CD4-positive, alpha-beta T cell treated with Interleukin-15 for 4 hours (primary cell): ENCODE results near the gene CNBD2.
"Not testable (repeated sequence)": the region's sequence is repeated elsewhere in the genome, so short reads cannot be mapped to it uniquely, and the experiment has no call there.

ENCODE experiments used
- DNase-seq: peaks from one replicate; pipeline ENCODE4 v3.0.0-alpha.2; 2020; ENCODE audit warnings: low spot score

CNBD2 gene

DNA sequence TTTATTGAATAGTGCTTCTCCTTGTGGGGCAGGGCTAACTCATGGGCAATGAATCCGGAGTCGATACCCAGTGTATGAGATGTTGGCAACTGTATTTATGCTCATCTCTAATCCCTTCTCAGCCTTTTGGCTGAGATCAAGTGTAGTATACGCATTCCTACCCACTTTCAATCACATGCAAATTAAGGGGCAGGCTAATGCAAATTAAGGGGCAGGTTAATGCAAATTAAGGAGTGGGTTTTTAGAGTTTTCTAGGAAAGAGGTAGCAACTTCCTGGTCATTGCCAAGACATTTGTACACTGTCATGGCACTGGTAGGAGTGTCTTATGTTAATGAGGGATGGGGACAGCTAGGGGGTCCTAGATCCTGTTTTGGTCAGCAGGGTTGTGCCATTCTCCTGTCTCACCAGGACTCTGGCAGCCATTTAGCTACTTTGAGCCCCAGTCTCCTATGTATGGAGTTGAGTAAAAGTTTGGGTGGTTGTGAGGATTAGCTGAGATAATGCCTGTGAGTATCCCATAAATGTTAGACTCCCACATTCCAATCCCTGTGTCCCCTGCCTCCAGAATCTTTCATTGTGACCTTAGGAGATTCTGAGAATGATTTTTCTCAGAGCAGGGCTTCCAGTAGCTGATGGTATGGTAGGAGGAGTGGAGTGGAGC lies at the start of gene CNBD2:
TSS of gene CNBD2 (plus strand) at position 612 of the 662 bp plus-strand sequence. CDS start 173 bp downstream, outside the sequence.
- DNase-seq: no peak

DNA sequence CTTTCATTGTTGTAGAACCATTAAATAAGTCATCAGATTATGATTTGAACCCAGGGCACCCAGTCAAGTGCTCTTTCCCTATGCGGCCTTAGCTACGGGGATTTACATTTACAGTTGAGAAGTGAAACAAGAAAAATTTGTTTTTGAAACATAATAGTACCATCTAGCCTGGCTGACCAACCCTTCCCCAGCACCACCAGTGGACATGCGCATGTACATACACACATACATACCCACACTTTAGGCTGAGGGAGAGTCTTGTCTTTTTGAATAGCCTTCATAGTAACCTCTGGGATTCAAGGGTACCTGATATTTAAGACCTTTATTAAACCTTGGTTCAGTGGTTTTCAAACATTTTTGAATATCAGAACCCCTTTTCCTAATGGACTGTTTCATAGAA lies 47.9 kb upstream of the CNBD2 start:
- DNase-seq: no peak

DNA sequence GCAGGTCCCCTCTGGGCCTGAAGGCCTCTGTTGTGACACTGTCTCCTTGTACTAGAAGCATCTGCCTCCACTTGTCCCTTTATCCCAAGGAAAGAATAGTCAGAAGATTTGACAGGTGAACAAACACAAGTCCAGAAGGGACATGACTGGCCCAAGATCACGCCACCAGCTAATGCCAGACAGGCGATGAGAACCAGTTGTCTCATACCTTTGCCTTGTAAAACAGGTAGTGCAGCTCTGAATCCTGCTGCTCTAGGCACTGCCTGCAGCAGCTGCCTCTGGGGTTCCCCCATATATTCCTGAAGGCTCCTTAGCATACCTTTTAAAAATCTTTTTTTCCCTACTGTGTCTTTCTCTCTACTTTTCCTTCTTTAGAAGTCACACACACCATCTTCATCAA lies 39.1 kb upstream of the CNBD2 start:
- DNase-seq: no peak

DNA sequence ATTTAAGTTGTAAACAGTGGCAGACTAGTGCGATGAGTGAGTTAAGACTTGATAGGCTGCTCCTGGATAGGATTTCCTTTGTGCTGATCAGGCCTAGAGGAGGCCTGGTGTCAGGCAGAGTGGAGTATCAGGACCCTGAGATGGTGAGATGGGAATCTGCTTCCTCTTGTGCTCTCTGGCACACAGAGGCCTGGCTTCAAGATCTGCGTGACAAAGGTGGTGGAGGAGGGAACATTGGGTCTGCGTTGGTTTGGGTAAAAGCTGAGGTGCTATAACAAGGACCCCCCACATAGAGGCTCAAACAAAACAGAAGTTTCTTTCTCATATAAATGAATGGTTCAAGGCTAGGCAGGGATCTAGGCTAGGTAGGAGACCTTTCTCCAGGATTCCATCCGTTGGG lies 34.3 kb upstream of the CNBD2 start:
- no peak for DNase-seq

DNA sequence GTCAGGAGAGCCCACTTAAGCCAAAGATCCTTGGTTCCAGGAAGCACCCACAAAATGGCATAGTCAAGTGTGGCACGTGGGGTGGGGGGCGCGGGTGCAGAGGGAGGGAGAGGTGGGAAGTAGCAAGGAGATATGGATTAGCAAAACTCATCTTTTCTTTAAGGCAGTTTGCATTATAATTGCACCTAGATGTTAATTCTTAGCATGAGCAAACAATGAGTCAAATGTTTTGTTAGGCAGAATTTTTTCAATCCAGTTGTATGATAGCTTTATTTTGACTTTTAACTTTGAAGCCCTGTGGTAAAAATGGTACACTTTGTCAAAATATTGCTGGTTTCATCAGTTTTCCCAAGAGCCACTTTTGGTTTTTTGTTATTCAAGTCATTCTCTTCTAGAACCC lies 29.1 kb upstream of the CNBD2 start:
- DNase-seq: no peak

DNA sequence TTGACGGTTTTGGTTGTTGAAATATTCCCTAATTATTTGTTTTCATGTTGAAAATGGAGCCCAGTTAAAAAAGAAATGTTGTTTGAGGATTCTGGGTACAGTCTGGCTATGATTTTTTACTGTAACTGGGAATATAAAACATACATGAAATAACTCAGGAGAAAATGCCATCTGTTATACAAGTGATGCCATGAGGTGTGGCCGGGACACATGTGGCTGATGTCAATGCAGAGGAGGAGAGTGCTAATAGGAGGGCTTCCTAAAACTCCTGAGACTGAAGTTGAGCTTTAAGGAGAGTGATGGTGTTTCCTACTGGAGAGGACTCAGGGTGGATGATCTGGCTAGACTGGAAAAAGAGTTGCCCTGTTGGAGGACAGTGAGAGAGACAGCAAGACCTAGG lies 26.8 kb upstream of the CNBD2 start:
- no peak for DNase-seq

DNA sequence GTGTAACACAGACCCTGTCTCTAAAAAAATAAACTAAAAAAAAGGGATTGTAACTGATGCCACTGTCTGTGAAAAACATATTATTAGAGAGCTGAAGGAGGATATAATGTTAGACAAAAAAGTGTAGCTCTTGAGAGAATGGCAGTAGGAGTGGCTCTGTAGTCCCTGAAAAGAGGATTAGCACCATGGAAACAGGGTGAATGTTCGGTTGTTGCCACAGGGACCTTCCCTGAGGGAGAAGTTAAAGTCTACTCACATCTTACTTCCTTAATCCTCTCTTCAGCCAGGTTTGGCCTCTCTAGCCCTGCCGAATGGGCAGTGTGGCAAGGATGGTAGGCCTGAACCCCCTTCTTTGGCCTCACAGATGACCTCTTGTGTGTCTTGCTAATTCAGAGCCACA lies 26.1 kb upstream of the CNBD2 start:
- no peak for DNase-seq

DNA sequence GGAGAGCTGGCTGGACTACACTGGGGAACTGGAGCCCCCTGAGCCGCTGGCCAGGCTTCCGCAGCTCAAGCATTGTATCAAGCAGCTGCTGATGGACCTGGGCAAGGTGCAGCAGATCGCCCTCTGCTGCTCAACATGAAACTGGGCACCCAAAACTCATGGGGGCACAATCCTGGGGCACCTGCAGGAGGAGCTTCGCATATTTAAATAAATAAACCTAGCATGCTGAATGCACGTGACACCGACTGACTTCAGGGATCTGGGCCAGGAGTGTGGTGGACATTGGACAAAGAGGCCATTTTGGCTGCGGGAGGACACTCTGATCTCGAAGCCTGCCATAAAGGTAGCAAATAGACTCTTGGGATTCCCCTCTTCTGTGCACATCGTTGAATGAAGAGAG lies 20.9 kb upstream of the CNBD2 start:
- DNase-seq: peak; percentile 13

DNA sequence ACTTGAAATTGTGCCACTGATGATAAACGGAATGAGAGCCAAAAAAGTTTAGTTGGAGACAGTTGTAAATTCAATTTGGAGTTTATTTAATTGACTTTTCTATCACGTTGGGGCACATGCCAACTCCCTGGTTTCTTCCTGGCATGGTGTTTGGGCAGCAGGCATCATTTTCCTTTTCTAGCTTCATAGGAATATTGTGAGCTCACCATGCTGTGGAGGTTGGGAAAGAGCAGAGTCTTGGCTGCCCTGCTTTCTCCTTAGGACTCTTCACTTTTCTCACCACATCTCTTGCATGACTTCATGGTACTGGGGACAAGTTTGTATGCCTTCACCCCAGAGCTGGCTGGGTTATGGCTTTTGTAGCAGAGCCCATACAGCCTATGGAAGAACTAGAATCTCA lies 20.5 kb upstream of the CNBD2 start:
- no peak for DNase-seq

DNA sequence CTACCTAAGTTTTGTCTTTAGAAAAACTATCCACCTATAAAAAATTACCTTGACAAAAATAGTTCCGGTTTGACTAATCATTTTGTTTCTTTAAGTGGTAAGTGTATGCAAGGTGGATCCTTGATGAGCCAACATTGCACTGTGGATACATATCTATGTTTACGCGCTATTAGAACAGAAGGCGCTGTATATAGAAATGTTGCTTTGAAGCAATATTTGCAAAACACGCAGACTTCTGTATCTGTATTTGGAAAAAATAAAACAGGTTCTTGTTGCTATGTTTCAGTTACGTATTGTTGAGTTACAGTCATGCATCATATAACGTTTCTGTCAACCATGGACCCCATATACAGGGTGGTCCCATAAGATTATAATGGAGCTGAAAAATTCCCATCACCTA lies 18.3 kb upstream of the CNBD2 start:
- DNase-seq: no peak

DNA sequence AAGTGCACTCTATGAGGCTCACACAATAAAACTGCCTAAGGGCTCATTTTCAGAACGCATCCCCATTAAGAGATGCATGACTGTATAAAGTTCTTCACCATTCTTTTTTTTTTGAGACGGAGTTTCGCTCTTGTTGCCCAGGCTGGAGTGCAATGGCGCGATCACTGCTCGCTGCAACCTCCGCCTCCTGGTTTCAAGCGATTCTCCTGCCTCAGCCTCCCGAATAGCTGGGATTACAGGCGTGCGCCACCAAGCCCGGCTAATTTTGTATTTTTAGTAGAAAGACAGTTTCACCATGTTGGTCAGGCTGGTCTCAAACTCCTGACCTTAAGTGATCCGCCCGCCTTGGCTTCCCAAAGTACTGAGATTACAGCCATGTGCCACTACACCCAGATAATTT lies 16.3 kb upstream of the CNBD2 start:
- DNase-seq: not testable (repeated sequence)

DNA sequence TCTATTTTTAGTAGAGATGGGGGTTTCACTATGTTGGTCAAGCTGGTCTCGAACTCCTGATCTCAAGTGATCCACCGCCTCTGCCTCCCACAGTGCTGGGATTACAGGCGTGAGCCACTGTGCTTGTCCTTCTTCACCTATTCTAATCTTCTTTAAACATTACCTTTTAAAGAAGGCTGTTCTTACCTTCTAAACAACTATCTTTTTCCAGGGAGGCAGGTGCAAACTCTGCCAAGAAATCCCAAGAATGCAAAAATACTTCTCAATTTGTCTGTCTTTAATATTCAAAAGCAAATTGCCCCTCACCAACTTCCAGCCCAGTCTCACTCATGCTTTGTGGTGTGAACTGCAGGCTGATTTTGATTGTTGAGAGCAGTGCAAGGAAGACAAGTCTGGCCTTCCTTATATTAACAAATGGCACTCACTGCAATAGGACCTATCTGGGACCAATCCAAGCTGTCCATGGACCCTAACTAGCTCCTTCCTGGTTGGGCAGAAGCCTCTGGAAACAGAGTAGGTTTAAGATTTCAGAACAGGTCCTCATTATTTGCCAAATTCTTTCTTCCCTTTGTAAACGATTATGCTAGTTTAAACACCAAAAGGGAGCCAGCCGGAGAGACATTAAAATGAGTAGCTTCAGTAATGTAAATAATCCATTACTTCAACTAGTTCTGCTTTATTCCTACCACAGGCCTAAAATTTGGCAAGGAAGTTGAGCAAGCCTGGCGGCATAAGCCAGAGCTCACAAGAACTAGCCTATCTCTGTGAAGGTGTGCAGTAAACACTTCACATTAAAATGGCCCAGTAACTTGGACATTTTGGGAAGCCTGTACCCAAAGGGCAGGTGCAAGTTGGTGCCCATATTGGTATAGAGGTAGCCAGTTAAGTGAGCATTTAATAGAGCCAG lies 15.7 kb upstream of the CNBD2 start:
- no peak for DNase-seq

DNA sequence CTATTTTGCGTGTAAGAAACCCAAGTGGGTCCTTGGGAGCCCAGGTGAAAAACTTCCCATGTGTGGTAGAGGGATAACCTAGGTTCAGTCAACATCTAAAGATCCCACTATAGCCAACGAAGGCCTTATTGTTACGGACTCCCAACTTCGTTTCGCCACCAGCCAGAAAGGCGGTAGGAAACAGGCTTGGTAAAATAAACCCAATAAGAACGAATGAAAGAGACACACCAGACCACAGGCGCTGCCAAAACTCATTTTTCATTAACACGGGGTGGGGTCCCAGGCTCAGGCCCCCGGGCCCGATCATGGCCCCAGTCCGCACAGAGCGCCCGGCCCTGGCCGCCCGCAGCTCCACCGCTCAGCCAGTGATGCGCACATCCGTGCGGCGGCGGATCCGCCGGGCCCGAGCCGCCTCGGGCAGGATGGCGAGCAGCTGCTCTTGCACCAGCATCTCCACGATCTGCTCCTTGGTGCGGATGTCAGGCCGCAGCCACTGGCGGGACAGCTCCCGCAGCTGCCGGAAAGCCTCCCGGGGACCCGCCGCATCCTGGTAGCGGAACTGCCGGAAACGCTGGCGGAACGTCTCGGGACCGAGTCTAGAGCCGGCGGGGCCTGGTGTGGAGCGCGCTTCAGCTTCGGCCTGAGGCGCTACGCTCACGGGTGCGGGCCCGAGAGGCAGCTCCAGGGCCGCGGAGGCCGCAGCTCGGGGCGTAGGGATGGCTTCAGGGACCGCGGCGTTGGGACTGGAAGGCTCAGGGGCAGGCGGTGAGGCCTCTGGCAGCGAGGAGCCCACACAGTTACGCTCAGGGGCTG lies 14.8 kb upstream of the CNBD2 start:
- DNase-seq: peak; percentile 54

DNA sequence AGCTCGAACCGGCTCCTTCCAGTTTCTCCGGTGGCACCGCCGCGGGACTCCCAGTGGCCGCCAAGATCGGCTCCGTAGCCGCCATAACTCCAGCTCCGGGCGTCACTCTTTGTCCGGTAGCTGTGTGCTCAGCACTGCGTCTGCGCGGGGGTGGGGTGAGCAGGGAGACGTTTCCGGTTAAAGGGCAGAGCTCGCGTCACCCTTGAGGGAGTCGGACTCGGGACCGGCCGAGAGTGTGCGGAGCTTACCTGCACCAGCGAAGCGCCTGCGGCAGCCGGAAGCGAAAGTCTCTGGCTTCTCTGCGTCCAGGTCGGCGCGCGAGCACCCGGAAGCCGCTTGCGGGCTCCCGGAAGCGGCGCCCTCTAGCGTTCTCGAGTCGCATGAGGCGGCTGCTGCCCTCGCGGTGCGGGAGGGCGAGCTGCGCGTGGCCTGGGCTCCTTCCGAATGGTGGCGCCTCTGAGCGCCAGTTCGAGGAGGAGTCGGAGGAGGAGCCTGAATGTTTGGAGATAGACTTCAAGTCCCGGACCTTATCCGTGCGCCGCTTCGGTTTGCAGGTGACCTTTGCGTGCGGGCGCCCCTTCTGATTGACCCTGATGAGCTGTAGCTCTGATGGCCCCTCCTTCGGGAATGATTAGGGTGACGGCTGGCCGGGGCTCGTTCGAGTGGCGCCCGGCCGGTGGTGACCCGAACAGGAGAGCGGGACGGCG lies 14.0 kb upstream of the CNBD2 start, which contains the start of gene SCAND1:
TSS of gene SCAND1 (minus strand) at position 303 of the 707 bp plus-strand sequence. CDS start at position 85, 218 bp downstream.
- peak; percentile 97 for DNase-seq

DNA sequence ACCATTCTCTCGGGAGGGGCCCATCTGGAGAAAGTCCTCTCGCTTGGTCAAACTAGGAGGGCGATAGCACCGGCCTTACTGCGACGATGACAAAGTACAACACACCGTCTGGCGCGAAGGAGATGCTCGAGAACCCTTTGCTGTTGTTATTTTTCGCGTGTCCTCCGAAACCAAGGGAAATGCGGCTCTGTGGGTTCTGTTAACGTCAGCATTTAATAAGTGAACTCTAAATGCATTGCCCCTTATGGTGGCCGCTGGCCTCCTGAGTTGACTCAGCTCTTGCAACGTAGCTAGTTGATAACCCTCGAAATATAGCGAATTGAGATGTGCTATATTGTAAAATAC lies 13.5 kb upstream of the CNBD2 start:
- DNase-seq: peak; percentile 35

DNA sequence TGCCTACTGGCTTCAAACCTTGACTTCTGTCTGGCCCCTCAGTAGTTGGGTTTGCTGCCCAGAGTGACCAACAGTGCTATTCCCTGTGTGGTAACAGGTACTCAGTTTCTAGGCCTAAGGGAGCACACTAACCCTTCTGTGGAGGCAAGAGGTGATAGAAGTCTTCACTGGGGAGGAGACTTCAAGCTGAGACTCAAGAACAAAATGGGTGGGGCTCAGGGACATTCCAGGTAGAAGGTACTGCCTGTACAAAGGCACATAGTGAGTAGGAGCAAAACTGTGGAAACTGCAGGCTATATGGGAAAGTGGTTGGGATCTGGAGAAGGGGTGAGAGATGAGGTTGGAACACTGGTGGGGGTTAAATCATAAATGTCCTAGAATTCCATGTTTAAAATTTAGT lies 11.8 kb upstream of the CNBD2 start:
- no peak for DNase-seq

DNA sequence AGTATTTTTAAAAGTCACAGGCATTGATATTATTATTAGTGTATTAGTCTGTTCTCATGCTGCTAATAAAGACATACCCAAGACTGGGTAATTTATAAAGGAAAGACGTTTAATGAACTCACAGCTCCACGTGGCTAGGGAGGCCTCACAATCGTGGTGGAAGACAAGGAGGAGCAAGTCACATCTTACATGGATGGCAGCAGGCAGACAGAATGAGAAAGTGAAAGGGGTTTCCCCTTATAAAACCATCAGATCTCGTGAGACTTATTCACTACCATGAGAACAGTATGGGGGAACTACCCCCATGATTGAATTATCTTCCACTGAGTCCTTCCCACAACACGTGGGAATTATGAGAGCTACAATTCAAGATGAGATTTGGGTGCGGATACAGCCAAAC lies 9.1 kb upstream of the CNBD2 start:
- not testable (repeated sequence) for DNase-seq

DNA sequence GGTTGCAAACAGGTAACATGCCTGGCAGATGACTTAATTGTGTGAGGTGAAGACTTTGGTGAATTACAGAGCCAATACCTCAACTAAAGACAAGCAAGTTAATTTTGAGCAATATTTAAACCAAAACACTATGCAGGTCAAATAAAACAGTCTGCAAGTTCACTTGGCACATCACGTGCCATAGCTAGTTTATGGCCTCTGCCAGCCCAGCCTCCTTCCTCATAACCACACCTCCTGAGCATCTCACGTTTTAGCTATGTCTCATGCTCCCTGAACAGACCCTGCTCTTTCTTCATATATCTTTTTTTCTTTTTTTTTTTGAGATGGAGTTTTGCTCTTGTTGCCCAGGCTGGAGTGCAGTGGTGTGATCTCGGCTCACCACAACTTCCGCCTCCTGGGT lies 4.5 kb upstream of the CNBD2 start:
- no peak for DNase-seq

DNA sequence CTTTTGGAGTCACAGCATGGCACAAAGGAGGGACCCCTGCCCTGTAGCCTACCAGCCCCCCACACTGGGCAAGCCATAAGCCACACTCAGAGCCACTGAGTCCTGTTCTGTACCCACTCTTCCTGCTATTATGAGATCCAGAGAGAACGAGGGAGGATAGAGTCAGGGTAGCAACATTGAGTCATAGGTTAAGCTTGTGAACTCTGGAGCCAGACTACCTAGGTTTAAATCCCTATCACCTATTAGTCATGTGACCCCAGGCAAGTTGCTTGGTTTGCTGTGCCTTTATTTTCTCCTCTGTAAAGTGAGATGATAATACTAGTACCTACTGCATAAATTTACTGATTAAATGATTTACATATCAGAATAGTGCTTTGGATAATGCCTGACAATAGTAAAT lies 540 bp downstream of the CNBD2 start:
- DNase-seq: no peak

DNA sequence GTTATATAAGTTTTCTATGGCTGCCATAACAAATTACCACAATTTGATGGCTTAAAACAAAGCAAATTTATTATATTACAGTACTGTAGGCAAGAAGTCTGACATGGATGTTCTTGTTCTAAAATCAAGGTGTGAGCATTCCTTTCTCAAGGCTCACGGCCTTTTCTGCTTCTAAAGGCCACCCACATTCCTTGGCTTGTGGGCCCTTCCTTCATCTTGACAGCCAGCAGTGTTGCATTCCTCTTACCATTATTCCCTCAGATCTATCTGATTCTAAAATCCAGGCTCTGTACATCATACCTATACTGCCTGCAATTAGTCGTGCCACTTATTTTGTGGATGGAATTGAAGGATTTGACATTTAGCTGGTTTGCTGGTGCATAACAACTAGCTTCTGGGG lies 3.6 kb downstream of the CNBD2 start:
- no peak for DNase-seq

DNA sequence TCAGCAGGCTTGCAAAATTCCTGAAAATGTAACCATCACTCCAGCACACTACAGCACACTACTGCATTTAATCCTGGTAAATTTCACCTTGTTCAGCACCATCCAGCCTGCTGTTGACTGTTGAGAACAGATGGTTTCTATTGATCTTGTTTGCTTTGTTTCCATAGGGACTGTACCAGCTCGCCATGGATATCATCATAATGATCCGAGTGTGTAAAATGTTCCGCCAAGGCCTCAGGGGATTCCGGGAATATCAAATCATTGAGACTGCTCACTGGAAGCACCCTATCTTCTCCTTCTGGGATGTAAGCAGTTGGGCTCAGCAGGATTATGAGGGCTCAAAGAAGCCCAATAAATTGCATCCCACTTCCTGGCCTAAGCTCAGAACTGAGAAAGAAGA lies 4.1 kb downstream of the CNBD2 start:
- no peak for DNase-seq

DNA sequence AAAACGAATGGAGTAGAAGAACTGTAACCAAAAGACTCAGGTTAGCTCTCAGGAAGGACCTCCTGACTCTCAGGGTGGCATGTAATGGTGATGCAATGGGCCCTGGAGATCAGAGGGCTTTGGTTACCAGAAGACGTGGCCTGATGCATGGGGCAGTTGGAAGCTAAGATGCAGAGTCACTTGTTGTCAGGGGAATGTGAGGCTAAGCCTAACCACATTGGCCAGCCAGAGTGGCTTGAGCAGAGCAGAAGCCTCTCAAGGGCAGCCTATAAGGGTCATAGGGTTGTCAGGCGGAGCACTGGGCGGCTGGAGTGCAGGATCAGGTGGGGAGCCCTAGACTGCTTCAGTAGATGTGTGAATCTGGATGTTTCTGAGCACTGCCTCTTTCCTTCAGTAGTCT lies 5.9 kb downstream of the CNBD2 start:
- DNase-seq: no peak
